GM18498 (cell line): Measurements from ENCODE around the gene ATP2C2.
"Not testable (repeated sequence)": the region's sequence is repeated elsewhere in the genome, so short reads cannot be mapped to it uniquely, and the experiment has no call there.

Experiments used
- ATAC-seq: cut with Tn5 transposase; IDR thresholded peaks from one replicate; pipeline ENCODE4 v1.9.1; 2021; ENCODE audit warnings: mild to moderate bottlenecking, moderate library complexity; ENCODE audit not compliant: unreplicated experiment

ATP2C2 gene

GRCh38 chr16:84340325-84341040 is 27.9 kb upstream of the ATP2C2 start:
- ATAC-seq = no peak

GRCh38 chr16:84341528-84342295 is 26.6 kb upstream of the ATP2C2 start:
- no peak for ATAC-seq

GRCh38 chr16:84343800-84344199 is 24.5 kb upstream of the ATP2C2 start:
- ATAC-seq = not testable (repeated sequence)

GRCh38 chr16:84344781-84345180 is 23.6 kb upstream of the ATP2C2 start:
- ATAC-seq = no peak

- ATAC-seq = no peak
Measured at GRCh38 chr16:84347161-84347560, 21.2 kb upstream of the ATP2C2 start.

DNA sequence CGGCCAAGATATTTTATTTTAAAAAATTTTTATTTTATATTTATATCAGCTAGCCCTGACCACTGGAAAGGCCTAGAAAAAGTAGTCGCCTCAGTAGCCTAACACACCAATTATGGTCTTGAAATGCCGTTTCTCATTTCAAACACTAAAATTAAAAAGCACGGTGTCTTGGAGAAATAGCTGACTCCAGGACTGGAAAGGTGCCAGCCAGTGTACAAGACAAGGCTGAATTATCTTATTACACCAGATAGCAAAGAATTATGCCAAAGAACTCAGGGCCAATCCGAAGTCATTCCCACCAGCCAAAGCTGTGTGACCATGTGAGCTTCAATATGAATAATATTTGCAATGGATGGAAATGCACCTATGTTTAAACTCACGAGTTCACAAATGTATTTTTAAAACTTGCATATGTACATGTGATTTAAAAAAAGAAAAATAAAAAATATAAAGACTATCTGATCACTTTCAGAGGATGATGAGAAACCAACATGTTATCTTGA is 19.9 kb upstream of the ATP2C2 start:
- no peak for ATAC-seq

- ATAC-seq = no peak
Measured at GRCh38 chr16:84349862-84350684, 18.3 kb upstream of the ATP2C2 start.

DNA sequence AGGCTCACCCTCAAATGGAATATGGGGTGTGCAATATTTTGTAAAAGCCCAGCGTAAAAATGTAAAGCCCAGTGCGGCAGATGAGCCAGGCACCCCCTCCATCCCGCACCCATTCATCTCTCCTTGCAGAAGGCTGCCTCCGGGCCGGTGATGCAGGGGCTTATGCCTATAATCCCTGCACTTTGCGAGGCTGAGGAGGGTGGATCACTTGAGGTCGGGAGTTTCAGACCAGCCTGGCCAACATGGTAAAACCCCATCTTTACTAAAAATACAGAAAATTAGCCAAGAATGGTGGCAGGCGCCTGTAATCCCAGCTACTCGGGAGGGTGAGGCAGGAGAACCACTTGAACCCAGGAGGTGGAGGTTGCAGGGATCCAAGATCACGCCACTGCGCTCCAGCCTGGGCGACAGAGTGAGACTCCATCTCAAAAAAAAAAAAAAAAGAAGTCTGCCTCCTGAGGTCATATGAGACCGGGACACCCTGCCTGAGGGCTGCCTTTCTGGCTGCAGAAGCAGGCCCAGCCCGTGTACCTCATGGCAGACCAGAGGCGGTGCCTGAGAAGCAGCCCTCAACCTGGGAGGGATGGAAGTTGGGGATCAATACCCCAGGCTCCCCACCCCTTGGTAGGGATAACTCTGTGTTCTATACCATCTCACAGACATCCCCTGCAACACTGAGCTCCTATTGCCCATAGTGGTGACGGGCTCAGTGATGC is 17.5 kb upstream of the ATP2C2 start:
- no peak for ATAC-seq

DNA sequence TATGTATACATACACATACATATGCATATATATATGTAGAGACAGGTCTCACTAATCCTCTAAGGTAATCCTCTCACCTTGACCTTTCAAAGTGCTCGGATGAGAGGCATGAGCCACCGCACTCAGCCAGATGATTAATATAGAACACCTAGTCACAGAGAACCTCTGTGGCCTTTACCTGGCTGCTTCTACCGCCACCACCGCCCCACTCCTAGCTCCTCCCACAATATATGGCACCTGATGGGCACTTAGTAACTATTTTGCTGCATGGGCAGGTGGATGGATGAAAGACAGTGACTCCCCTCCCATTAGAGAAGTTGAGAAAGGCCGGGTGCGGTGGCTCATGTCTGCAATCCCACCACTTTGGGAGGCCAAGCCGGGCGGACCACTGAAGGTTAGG is 16.7 kb upstream of the ATP2C2 start:
- no peak for ATAC-seq

GRCh38 chr16:84354306-84354705 is 14.0 kb upstream of the ATP2C2 start:
- no peak for ATAC-seq

DNA sequence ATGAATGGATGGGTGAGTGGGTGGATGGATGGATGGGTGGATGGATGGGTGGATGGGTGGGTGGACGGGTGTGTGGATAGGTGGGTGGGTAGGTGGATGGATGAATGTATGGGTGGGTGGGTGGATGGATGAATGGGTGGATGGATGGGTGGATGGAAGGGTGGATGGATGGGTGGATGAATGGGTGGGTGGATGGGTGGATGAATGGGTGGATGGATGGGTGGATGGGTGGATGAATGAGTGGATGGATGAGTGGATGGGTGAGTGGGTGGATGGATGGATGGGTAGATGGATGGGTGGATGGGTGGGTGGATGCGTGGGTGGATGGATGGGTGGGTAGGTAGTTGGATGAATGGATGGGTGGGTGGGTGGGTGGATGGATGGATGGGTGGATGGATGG is 13.2 kb upstream of the ATP2C2 start:
- ATAC-seq = no peak

GRCh38 chr16:84356176-84356575 is 12.2 kb upstream of the ATP2C2 start:
- ATAC-seq = no peak

GRCh38 chr16:84356591-84357116 is 11.7 kb upstream of the ATP2C2 start:
- ATAC-seq = no peak

DNA sequence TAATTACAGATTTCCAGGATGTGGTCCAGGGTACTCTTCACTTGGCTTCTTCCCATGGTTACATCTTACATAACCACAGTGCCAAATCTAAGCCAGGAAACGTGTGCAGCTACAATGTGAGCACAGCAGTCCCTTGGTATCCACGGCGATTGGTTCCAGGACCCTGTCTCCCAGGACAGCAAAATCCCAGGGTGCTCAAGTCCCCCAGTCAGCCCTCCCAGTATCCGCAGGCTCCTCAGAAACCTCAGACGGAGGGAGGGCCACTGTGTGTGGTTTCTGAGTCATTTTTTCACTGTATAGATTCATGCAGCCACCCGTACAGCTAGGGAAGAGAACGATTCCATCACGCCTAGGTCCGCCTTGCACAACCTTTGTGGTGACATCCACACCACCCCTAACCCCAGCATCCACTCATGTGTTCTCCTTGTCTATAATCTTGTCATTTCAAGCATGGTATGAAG is 11.1 kb upstream of the ATP2C2 start:
- no peak for ATAC-seq

DNA sequence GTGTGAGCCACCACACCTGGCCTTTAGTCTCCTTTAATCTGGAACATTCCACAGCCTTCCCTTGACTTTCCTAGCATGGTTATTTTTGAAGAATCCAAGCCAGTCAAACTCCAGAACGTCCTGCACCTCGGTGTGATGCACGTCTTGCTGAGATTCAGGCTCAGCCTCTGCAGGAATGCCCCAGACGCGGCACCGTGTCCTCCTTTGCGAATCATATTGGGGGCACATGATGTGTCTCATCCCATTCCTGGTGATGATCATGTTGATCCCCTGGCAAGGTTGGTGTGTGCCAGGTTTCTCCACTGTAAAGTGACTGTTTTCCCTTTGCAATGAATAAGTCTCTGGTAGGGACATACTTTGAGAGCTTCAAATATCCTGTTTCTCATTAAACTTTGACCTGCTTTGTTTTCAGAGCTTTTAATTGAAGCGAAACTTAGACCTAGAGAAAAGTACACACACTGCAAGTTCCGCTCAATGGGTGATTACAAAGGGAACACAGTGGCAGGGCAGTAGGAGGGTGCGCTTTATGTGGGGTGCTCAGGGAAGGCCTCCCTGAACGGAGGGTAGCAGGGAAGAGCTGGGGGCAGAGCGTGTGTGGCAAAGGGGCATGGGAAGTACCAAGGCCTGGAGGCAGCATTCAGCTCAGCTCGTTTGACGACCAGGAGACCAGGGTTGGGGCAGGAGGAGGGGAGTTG is 9.6 kb upstream of the ATP2C2 start:
- no peak for ATAC-seq

DNA sequence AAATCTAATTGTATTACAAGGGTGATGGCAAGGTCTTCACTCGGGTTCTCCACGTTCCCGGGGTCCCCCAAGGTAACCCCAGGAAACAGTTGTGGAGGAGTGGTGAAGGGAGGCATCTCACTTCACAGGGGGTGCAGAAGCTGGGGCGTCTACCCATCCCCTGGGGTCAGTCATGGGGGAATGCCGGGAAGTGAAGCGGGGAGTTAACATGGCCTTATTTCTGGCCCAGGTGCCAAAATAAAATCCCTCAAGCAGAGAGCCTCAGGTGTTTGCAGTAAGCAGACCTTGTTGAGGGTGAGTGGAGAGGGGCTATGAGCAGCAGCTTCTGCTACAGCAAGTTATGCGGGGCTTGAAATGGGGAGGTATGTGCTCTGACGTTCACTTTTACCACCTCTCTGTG is 9.0 kb upstream of the ATP2C2 start:
- no peak for ATAC-seq

DNA sequence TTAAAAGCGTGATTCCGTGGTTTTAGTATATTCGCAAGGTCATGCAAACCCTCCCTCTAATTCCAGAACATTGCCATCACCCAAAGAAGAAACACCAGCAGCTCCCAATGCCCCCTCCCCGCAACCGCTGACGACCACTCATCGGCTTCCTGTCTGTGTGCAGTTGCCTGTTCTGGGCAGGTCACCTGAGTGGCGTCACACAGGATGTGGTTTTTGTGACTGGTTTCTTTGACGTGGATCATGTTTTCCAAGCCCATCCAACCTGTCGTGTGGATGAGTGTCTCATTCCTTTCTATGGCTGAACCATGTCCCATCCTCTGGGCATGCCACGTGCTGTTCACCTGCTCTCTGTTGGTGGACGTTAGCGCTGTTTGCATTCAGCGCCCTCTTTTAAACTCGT is 8.2 kb upstream of the ATP2C2 start:
- no peak for ATAC-seq

GRCh38 chr16:84360748-84361147 is 7.6 kb upstream of the ATP2C2 start:
- ATAC-seq = no peak

DNA sequence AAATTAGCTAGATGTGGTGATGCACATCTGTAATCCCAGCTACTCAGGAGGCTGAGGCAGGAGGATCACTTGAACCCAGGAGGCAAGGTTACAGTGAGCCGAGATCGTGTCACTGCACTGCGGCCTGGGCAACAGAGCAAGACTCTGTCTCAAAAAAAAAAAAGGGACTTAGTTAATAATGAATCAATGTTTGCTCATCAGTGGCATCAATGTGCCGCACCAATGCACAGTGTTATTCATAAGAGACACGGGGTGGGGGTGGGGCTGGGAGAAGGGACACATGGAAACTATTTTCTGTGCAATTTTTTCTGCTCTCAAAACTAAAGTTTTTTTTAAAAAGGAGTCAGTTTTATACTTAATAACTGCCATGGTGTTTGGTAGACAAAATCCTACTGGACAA is 6.8 kb upstream of the ATP2C2 start:
- no peak for ATAC-seq

- ATAC-seq = no peak
Measured at GRCh38 chr16:84362471-84362941, 5.8 kb upstream of the ATP2C2 start.
